GM04504 (cell line): ENCODE data around the gene OCSTAMP.

Experiments
- DNase-seq: peaks from one replicate; pipeline ENCODE4 v3.0.0-alpha.2; 2012; ENCODE audit warnings: low read depth

OCSTAMP gene

DNA sequence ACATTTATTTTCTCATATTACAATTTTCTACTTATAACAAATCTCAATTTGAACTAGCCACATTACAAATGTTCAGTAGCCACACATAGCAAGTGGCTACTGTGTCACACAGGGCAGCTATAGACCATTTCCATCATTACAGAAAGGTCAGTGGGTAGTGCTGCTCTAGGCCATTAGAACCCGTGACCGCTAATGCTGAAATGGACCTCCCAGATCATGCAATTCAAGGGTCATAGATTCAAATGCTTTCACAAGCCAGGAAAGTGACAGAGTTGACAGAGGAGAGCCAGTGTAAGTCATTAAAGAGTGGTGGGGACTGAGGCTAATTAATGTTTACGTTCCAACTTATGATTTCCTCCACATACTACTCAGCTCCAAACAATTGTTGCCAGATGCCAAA, 3.5 kb upstream of the OCSTAMP start:
- DNase-seq, result no peak

DNA sequence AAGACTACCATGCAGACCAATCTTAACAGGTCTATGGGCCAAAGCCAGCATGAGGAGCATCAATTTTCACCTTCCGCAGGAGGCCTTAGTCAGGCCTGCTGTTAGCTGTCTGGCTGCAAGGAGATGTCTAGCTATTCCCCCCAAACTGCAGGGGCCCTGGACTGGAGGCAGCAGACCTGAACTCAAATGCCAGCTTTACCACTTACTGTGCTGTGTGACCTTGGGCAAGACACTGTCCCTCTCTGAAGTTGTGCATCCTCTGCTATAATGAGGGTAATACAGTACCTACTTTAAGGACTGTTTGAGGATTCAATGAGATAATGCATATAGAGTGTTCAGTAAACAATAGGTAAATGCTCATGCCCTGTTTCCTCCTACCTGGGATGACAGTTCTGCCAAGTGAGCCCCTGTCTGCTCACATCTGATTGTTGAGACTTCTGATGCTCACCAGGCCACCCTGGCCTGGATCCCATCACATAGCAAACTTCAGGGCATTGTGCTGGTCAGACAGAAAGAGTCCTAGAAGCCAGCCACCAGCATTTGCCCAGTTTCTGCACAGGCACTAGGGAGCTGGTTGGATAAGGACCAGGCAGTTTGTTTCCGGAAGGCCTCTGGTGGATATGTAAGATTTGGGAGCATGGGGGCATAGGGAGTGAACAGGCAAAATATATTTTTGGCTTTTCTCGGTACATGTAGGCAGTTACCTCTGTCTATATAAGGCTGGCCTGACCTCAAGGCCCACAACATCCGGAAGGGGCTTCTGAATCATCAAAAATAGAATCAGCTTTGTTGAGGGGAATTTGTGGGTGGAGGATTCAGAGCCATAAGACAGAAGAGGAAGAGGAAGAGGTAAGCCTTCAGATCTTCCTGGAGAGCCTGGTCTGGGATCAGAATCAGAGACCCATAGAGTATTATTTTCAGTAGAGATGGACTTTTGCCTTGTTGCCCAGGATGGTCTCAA, 2.3 kb upstream of the OCSTAMP start:
- DNase-seq, result no peak

DNA sequence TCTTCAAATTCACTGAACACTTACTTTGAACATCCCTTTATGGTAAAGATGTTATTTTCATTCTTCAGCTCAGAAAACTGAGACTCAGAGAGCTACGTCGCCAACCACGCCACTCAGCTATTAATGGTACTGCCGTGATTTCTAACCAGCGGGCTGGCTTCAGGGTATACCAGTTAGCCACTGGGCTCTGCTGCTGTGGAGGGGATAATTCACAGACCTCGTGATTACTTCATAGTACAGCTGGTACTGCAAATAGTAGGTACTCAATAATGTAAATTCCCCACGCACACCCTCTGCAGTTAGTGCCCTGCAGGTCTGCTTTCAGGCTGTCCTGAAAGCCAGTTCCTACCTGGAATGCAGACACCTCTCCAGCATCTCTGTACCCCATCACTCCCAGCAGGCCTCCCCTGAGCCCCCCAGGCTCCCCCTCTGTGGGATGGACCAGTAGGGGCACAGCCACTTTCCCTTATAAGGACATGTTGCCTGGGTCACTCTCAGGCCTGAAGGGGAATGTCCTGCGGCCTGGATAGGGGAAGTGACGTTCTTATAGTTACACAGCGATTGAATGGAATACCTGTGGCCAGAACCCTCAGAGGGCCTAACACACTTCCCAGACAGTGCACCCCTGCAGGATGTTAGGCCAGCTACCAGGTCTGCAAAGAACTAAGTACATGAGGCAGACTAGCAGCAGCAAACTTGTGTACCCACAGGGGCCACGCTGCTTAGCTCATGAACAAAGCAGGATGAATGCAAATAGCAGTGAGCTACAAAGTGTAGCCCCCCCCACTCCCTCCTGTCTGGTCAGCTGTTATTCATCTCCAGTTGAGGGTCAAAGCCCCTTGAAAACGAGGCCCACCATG, 1.3 kb upstream of the OCSTAMP start:
- DNase-seq, result no peak

DNA sequence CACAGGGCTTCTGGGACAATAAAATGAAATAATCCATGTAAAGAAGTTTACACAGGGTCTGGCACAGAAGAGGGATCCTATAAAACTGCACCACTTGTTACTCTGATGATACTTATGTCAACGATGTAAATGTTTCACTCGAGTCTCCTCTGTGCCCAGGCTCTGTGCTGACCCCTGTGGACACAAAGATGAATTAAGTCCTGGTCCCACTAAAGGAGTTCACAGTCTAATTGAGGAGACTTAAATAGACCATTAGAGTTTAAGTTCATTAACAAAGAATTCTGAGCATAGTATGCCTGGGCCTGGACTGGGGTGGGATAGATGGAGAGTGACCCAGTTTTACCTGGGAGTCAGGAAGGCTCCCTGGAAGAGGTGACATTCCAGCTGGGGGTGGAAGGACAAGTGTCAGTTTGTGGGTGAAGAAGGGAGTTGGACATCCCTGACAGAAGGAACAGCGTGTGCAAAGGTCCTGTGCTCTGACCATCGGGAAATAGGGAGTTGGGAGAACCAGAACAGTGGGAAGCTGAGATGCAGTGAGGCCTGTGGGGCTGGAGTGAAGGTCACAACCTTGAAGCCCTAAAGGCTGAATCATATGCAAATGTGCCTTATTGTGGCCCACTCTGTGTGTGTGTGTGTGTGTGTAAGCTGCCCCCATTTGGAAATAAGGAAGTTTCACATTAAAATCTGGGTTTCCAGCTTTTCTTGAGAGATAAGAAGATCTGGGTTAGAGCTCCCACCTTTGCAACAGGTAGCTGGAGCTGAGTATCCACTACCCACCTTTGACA, 1.1 kb downstream of the OCSTAMP start:
- DNase-seq, result no peak

DNA sequence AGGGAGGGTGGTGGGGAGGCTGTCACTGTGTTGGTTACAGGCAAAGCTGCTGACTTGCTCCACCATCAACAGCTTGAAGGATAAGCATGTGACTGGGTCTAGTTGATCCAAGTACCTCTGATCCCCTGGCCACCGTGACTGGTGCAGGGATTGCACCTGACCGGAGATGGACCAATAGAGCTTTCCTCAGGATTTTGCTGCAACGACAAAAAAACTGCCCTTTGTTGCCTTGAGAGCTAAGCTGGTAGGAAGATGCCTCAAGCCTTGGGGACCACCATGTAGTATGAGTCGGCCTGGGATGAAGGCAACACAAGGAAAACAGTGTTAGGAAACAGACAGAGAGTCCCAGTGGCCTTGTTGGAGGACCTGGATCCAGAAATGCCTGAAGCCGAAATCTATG, 1.8 kb downstream of the OCSTAMP start:
- no peak for DNase-seq

DNA sequence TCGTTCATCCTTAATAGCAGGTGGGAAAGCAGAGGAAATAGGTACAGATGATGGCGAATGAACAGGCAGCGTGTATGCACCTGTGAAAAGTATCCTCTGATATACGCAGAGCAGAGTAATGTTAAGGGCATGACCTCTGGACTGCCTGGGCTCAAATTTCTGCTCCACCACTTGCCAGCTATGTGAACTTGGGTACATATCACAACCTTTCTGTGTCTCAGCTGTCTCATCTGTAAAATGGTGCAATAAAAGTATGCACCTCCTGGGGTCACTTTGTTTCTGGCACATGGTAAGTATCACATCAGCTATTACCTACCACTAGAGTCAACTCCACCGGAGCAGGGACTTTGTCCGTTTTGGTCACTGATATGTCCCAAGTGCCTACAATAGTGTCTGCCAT, 2.5 kb downstream of the OCSTAMP start:
- DNase-seq, result no peak

DNA sequence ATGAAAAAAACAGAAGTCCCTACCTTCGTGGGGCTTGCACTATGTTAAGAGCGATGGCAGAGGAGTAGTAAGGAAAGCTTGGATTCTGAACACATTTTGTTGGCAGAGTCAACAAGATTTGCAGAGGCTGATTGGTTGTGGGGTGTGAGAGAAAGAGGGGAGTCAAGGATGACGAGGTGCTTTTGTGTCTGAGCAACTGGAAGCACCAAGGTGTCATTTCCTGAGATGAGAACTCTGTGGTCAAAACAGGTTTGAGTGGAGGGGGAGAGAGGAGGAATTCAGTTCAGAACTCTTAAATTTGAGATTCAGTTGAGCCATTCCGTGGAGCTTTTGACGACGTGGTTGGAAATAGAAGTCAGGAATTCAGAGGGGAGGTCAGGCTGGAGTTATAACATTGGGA, 3.5 kb downstream of the OCSTAMP start:
- DNase-seq, result no peak

DNA sequence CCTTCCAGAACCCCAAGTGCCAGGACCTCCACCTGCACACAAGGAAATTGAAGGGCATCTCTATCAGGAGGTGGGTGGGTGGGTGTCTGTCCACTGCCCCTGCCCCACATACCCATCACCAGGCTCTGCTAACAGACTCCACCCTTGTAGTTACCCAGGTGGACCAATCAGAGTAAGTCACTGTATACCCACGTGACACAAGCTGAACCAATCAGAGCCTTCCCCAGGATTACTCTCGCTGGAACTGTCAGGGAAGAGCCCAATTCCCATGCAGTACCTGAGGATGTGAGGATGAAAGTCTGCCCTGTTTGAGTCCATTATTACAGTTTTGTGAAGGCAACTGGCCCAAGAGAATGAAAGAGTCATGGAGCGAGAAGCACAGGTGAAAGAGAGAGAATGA, 4.2 kb downstream of the OCSTAMP start:
- no peak for DNase-seq

DNA sequence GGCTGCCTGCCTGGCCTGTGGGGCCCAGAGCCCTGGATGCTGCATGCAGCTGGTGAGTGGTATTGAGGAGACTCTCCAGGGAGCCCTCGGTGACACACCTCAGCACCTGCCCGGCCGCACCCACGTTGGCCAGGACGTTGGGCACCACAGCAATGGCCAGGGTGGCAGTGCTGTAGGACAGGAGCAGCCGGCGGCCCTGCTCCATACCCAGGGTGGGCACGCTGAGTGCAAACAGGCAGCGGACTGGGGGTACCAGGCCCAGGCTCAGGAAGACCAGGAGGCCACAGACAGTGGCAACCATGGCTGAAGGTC, 4.7 kb downstream of the OCSTAMP start:
- DNase-seq, result no peak

DNA sequence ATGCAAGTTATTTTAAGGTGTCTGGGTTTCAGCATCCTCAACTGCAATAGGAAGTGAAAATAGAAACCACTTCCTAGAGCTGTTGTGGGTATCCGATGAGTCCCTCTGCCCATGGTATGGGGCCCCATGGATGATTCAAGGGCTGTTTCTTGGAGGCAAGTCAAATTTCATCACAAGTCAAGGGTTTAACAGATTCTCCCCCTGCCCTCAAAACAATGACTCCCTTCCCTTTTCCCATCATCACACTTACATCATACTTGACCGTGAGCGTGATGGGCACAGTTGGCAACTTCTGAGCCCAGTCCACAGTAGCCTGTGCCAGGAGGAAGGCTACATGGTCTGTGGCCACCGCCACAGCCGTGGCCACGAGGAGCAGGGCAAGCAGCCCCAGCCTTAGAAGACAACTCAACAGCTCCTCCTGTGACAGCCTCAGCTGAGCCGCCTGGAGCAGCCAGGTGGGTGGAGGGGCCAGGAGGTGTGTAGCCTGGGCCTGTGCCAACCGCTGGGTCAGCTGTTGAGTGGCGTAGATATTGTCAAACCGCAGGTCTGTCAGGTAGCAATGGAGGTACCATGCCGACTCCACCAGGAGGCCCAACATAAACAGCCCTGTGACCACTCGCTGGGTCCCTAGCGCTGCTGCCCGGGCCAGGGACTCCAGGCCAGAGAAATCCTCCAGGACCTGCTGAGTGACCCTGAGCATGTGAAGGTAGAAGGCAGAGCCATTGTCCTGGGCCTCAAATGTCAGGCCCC, 5.2 kb downstream of the OCSTAMP start:
- no peak for DNase-seq

DNA sequence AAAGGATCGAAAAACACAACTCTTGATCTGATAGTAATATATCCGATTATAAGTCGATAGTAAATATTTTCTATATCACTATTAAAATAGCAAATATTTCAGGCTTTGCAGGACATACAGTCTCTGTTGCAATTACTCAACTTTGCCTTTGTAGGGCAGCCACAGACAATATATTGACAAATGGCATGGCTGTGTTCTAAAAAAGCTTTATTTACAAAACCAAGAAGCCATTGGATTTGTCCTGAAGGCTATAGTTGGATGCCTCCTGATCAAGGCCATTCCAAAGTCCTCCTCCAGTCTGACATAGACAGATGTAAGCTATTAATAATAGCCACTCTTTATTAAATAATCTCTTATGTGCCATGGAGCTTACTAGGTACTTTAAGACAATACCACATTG, 5.9 kb downstream of the OCSTAMP start:
- DNase-seq, result no peak

DNA sequence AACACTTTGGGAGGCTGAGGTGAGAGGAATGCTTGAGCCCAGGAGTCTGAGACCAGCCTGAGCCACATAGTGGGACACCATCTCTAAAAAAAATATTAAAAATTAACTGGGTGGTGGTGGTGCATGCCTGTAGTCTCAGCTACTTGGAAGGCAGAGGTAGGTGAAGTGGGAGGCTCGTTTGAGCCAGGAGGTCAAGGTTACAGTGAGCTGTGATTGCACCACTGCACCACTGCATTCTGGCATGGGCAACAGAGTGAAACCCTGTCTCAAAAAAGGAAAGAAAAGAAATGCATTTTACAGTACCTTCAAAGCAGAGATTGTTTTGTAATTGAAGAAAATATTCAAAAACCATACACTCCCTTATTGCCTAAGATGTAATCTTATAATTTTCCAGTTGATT, 6.5 kb downstream of the OCSTAMP start:
- DNase-seq, result no peak

DNA sequence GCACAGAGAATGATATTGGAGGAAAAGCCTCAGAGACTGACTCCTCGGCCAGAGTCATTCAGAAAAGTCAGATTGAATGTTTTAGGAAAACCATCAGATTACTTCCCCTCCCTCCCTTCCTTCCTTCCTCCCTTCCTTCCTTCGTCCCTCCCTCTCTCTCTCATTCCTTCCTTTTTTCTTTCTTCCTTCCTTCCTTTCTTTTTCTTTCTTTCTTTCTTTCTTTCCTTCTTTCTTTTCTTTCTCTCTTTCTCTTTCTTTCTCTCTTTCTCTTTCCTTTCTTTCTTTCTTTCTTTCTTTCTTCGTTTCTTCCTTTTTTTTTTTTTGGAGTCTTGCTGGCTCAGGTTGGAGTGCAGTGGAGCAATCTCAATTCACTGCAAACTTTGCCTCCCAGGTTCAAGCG, 7.4 kb downstream of the OCSTAMP start:
- no peak for DNase-seq

DNA sequence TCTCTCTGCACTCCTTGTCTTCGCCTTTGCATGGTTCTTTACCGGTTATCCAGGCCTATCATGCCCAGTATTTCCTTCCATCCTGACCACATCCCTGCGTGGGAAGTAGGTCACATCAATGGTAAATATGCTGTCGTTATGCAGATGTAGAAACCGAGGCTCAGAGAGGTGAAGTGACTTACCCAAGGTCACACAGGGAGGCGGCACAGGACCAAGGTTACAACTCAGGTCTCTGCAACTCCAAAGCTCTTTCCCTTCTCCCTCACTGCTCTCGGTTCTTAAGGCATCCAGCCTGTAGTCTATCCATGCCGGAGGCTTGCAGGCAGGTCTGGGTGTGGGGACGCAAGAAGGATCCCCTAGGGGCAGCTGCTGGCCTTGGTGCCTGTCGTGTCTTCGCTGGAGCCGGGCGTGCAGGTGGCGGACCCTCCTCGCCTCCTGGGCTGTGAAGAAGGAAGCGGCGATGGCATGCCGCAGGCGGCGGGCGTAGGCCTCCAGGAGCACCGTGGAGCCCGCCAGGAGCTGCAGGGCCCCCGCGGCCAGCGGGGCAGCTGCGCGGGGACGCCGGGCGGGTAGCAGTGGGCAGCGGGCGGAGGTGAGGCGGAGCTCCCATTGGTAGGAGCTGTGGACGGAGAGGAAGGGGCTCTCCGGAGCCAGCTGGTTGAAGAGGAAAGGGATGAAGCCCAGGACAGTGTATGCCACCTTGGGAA, 9.1 kb downstream of the OCSTAMP start:
- DNase-seq, result no peak

DNA sequence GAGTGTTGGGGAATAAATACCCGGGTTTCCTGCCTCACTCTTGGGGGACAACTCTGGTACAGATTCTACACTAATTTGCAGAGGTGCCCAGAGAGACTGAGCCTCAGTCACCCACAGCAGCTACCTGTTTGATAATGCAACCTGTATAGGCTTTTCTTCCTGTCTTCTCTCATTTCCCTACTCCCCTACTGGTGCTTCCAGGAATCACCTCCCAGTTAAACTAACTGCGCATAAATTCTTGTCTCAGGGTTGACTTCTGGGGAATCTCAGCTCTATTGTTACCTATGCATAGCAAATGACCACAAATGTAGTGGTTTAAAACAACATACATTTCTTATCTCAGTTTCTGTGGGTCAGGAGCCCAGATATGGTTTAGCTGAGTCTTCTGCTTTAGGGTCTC, 11.3 kb downstream of the OCSTAMP start:
- DNase-seq, result no peak

DNA sequence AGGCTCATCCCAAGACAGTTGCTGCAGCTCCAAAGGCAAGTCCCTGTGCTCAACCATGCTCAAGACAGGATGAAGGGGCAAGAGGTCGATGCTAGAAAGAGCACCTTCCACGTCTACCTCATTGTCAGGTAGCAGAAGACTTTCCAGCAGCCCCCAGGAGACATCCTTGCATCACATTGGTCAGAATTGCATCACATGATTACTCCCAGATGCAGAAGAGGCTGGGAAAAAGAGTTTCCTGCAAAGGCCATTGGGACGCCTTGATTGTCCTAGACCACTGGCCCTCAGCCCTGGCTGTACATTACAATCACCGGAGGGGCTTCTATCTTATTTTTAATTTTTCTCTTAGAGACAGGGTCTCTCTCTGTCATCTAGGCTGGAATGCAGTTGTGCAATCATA, 19.8 kb downstream of the OCSTAMP start:
- DNase-seq, result no peak

DNA sequence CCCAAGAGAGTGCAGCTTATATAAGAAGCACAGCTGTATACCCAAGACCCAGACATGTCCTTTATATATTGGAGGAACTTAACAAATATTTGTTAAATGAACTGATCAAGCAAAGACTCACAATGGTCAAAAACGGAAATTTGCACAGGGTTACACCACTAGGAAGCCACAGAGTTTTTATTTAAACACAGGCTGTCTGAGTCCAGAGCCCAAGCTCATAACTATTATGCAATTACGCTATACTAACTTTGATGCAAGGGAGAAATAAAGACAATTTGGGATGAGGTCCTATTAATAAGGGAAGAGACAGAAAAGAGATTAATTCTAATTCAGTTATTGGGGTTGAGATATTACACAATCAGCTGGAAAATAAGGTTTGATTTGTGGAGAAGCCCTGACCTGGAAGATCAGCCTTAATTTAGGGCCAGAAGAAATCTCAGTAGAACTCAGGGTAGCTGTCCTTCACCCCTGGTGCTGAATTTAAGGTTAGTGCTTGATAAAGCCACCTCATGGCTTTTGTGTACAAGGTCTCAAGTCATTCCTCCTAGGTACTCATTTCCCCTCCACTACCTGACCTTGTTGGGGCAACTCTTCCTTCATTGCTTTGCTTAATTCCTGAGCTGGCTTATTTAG, 26.6 kb downstream of the OCSTAMP start:
- no peak for DNase-seq

DNA sequence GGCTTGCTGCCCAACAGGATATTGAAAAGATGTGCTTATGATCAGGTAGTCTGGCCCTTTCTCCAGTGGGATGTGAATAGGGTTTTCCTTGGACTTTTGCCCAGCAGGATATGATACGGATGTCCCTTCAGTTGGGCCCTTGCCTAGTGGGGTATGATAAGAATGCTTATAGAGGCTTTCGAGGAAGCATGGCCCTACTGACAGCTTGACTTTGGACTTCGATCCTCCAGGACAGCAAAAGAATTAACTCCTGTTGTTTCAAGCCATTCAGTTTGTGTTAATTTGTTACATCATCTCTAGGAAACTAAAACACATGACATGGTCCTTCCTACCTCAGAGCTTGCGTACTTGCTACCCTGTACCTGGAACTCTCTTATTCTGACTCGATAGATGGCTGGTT, 27.3 kb downstream of the OCSTAMP start:
- no peak for DNase-seq

DNA sequence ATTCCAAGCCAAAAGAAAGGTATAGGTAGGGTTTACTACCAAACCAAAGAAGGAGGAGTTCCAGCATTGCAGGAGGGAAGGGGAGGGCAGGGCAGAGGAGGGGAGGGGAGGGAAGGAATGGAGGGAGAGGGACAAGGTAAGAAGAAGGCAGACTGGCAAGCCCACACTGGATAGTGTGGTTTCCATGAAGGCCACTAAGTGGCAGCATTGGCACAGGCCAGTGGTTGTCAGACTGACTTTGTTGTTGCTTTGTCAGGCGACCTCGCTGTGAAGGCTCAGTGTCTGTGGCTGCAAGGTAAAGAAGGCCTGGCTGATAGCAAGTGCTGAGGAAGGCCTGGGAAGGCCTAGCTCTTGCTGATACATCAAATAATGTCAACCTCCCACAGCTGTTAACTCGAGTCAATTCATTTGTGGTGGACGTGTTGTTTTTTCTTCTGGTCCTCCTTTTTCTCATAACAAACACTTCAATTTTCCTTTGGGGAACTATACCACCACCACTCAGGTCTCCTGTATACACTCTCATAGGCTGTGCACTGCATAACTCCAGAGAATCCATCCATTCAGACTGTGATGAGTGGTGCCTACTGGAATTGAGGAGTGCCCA, 29.4 kb downstream of the OCSTAMP start:
- peak; percentile 25 for DNase-seq

DNA sequence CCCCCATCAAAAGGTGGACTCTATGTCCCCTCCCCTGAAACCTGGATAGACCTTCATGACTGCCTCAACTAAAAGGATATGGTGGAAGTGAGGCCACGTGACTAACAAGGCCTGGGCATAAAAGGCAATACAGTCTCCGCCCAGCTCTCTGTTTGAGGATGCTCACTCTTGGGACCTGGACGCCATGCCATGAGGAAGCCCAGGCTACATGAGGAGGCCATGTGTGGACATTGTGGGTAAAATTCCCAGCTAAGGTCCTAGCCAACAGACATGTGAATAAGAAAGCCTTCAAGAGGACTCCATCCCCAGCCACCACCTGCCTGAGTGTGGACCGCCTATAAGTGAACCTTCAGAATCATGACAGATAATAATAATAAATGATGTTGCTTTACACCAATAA, 29.9 kb downstream of the OCSTAMP start:
- DNase-seq, result no peak
